Stimulated activated CD8-positive, alpha-beta memory T cell treated with anti-CD3 and anti-CD28 coated beads, Interleukin-12 subunit alpha, Interleukin-12 subunit beta, amount 100 ng/mL, for 4 hours (primary cell): ENCODE data around the gene TEX264.

Experiments
- DNase-seq: peaks from one replicate; pipeline ENCODE4 v3.0.0-alpha.2; 2020; ENCODE audit warnings: low read depth

TEX264 gene

GRCh38 chr3:51692980-51693395 is 21.9 kb downstream of the TEX264 start:
- DNase-seq = no peak

GRCh38 chr3:51696954-51697353 is 25.9 kb downstream of the TEX264 start:
- DNase-seq = no peak

GRCh38 chr3:51698209-51698608 is 27.2 kb downstream of the TEX264 start:
- no peak for DNase-seq

GRCh38 chr3:51700403-51700802 is 29.4 kb downstream of the TEX264 start:
- DNase-seq = no peak

GRCh38 chr3:51702156-51702555 is 31.1 kb downstream of the TEX264 start:
- no peak for DNase-seq

- DNase-seq = no peak
These were observed 32.2 kb downstream of the TEX264 start for GRCh38 chr3:51703068-51703760.

- DNase-seq = no peak
These were observed 32.9 kb downstream of the TEX264 start for GRCh38 chr3:51703761-51704510.

GRCh38 chr3:51704511-51704950 is 33.5 kb downstream of the TEX264 start:
- DNase-seq = no peak

DNA sequence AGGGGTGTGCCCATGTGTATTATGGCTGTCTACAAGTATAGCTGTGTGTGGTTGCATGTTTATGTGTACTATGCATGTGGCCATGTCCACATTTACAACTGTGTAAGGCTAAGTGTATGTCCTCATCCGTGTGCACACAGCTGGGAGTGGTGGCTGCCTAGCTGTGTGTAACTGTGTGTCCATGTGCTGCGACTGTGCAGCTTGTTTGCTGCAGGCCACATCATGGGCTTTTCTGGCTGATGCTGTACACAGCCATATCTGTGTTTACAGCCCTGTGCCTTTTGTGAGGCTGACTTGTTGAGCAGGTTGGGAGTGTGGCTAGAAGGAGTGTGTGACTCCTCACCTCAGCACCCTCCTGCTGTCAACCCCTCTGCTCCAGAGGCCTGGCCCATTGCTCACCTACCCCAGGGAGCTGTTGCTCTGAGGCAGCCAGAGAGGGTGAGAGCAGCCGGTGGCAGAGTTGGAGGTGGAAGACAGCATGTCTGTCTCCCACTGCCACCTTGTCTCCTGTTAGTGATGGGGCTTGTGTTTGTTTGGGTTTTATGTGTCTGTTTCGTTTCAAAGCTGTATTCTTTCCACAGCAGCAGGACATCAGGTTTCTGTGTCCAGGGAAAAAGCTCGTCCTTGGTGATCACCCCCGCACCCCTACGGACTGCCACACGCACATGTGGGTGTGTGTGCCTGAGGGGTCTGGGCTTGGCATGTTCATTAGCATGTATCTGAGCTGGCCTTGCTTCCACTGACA is 34.4 kb downstream of the TEX264 start:
- DNase-seq = no peak

- no peak for DNase-seq
These were observed 35.0 kb downstream of the TEX264 start for GRCh38 chr3:51706021-51706485.

- DNase-seq = no peak
These were observed 36.0 kb downstream of the TEX264 start, which contains the start of gene GRM2 for GRCh38 chr3:51706788-51707731. Gene GRM2, plus strand, starts transcription at chr3:51707068. Its CDS starts 1,916 bp downstream, at chr3:51708984.

- DNase-seq = no peak
These were observed 37.3 kb downstream of the TEX264 start for GRCh38 chr3:51708216-51708845.

GRCh38 chr3:51709004-51709420 is 38.0 kb downstream of the TEX264 start:
- no peak for DNase-seq

- DNase-seq = no peak
These were observed 38.6 kb downstream of the TEX264 start for GRCh38 chr3:51709675-51710074.

- no peak for DNase-seq
These were observed 39.7 kb downstream of the TEX264 start for GRCh38 chr3:51710631-51711351.

- DNase-seq = no peak
These were observed 40.4 kb downstream of the TEX264 start for GRCh38 chr3:51711352-51712037.

- DNase-seq = no peak
These were observed 41.0 kb downstream of the TEX264 start for GRCh38 chr3:51712038-51712420.

DNA sequence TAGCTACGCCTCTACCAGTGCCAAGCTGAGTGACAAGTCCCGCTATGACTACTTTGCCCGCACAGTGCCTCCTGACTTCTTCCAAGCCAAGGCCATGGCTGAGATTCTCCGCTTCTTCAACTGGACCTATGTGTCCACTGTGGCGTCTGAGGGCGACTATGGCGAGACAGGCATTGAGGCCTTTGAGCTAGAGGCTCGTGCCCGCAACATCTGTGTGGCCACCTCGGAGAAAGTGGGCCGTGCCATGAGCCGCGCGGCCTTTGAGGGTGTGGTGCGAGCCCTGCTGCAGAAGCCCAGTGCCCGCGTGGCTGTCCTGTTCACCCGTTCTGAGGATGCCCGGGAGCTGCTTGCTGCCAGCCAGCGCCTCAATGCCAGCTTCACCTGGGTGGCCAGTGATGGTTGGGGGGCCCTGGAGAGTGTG is 41.5 kb downstream of the TEX264 start:
- DNase-seq = no peak

GRCh38 chr3:51712963-51713362 is 41.9 kb downstream of the TEX264 start:
- DNase-seq = no peak
